ENCODE results near the gene BCAS3.
"Not testable (repeated sequence)": the region's sequence is repeated elsewhere in the genome, so short reads cannot be mapped to it uniquely, and the experiment has no call there.

Gene BCAS3

GRCh38 chr17:61426482-61427304 is 749.0 kb downstream of the BCAS3 start:
- TF ChIP-seq EZH2 (IDR thresholded peaks at IDR 0.05; ENCODE audit: borderline replicate concordance, low read length) (no peak), CTCF (IDR thresholded peaks at IDR 0.05; ENCODE audit: low read length) (no peak)
- no peaks in the 10 kb centered on the region for H3K9me2 ChIP-seq (ENCODE audit: low read depth, low read length)
- no peak overlapping the region for H3K27ac ChIP-seq (ENCODE audit: low read depth, low read length, poor library complexity, severe bottlenecking)
- no peaks in the 10 kb centered on the region for H3K4me1 ChIP-seq (ENCODE audit: insufficient read depth, low read length, severe bottlenecking)
- no peak overlapping the region for H2AFZ ChIP-seq (ENCODE audit: low read length)
- no peaks in the 10 kb centered on the region for H3K9me3 ChIP-seq (ENCODE audit: low read length)
- no peak overlapping the region for H3K4me3 ChIP-seq (ENCODE audit: low read depth, low read length, poor library complexity, severe bottlenecking)
- no peak overlapping the region for H3K9ac ChIP-seq (ENCODE audit: low read length)
- no peaks in the 10 kb centered on the region for H4K20me1 ChIP-seq (ENCODE audit: insufficient read depth, low read length)
- H3K4me2 ChIP-seq (ENCODE audit: low read length): no peak overlapping the region
- H3K79me2 ChIP-seq (ENCODE audit: insufficient read depth, low read length): no peaks in the 10 kb centered on the region
- no peaks in the 10 kb centered on the region for H3F3A ChIP-seq (ENCODE audit: insufficient read depth, low read length)
- no peaks in the 10 kb centered on the region for H3K36me3 ChIP-seq (ENCODE audit: insufficient read depth, low read length)
- H3K27me3 ChIP-seq (ENCODE audit: insufficient read depth, low read length): 0 out of 2 replicates have a peak, but pooled peaks cover 5% of the 10 kb centered on the region

GRCh38 chr17:61427567-61427966 is 749.9 kb downstream of the BCAS3 start:
- 0 out of 2 replicates have a peak, but pooled peaks cover 5% of the 10 kb centered on the region for H3K27me3 ChIP-seq (ENCODE audit: insufficient read depth, low read length)
- no peak overlapping the region for H3K4me2 ChIP-seq (ENCODE audit: low read length)
- no peaks in the 10 kb centered on the region for H4K20me1 ChIP-seq (ENCODE audit: insufficient read depth, low read length)
- H3K79me2 ChIP-seq (ENCODE audit: insufficient read depth, low read length): no peaks in the 10 kb centered on the region
- no peak overlapping the region for H3K9ac ChIP-seq (ENCODE audit: low read length)
- no peaks in the 10 kb centered on the region for H3K9me2 ChIP-seq (ENCODE audit: low read depth, low read length)
- H3K9me3 ChIP-seq (ENCODE audit: low read length): no peaks in the 10 kb centered on the region
- no peaks in the 10 kb centered on the region for H3K36me3 ChIP-seq (ENCODE audit: insufficient read depth, low read length)
- no peak overlapping the region for H2AFZ ChIP-seq (ENCODE audit: low read length)
- H3K4me3 ChIP-seq (ENCODE audit: low read depth, low read length, poor library complexity, severe bottlenecking): no peak overlapping the region
- no peak overlapping the region for H3K27ac ChIP-seq (ENCODE audit: low read depth, low read length, poor library complexity, severe bottlenecking)
- no peak for TF ChIP-seq CTCF (IDR thresholded peaks at IDR 0.05; ENCODE audit: low read length)
- no peaks in the 10 kb centered on the region for H3F3A ChIP-seq (ENCODE audit: insufficient read depth, low read length)
- no peaks in the 10 kb centered on the region for H3K4me1 ChIP-seq (ENCODE audit: insufficient read depth, low read length, severe bottlenecking)

GRCh38 chr17:61429274-61429673 is 751.6 kb downstream of the BCAS3 start:
- Histone ChIP-seq H4K20me1 (ENCODE audit: insufficient read depth, low read length) (no peaks in the 10 kb centered on the region), H3K36me3 (ENCODE audit: insufficient read depth, low read length) (no peaks in the 10 kb centered on the region), H3K9me2 (ENCODE audit: low read depth, low read length) (no peaks in the 10 kb centered on the region), H3K9me3 (ENCODE audit: low read length) (no peaks in the 10 kb centered on the region), H3K4me3 (ENCODE audit: low read depth, low read length, poor library complexity, severe bottlenecking) (no peak overlapping the region), H3F3A (ENCODE audit: insufficient read depth, low read length) (no peaks in the 10 kb centered on the region), H3K27ac (ENCODE audit: low read depth, low read length, poor library complexity, severe bottlenecking) (no peak overlapping the region), H3K9ac (ENCODE audit: low read length) (no peak overlapping the region), H2AFZ (ENCODE audit: low read length) (no peak overlapping the region), H3K4me1 (ENCODE audit: insufficient read depth, low read length, severe bottlenecking) (no peaks in the 10 kb centered on the region), H3K4me2 (ENCODE audit: low read length) (no peak overlapping the region), H3K27me3 (ENCODE audit: insufficient read depth, low read length) (0 out of 2 replicates have a peak, but pooled peaks cover 5% of the 10 kb centered on the region), H3K79me2 (ENCODE audit: insufficient read depth, low read length) (no peaks in the 10 kb centered on the region)
- no peak for TF ChIP-seq EZH2 (IDR thresholded peaks at IDR 0.05; ENCODE audit: borderline replicate concordance, low read length)
- no peak for TF ChIP-seq CTCF (IDR thresholded peaks at IDR 0.05; ENCODE audit: low read length)

GRCh38 chr17:61429831-61430230 is 752.2 kb downstream of the BCAS3 start:
- not testable (repeated sequence) for H4K20me1 ChIP-seq (ENCODE audit: insufficient read depth, low read length)

More at GRCh38 chr17:61429831-61430230, 752.2 kb downstream of the BCAS3 start:
- H3K4me2 ChIP-seq (ENCODE audit: low read length); H3K4me3 ChIP-seq (ENCODE audit: low read depth, low read length, poor library complexity, severe bottlenecking); H3K79me2 ChIP-seq (ENCODE audit: insufficient read depth, low read length); H2AFZ ChIP-seq (ENCODE audit: low read length); H3F3A ChIP-seq (ENCODE audit: insufficient read depth, low read length); H3K9ac ChIP-seq (ENCODE audit: low read length); H3K9me3 ChIP-seq (ENCODE audit: low read length); H3K27me3 ChIP-seq (ENCODE audit: insufficient read depth, low read length); H3K9me2 ChIP-seq (ENCODE audit: low read depth, low read length); H3K4me1 ChIP-seq (ENCODE audit: insufficient read depth, low read length, severe bottlenecking); H3K27ac ChIP-seq (ENCODE audit: low read depth, low read length, poor library complexity, severe bottlenecking); H3K36me3 ChIP-seq (ENCODE audit: insufficient read depth, low read length): not testable (repeated sequence)

All from OCI-LY1 (cell line).